ENCODE measurements around the gene TNRC6C. TPM values are rescaled to one million over a fixed set of nuclear protein-coding genes. Genes with fewer than 3 reads are reported as not detected.
A peak's percentile ranks its signal among the peaks of the same experiment; 100 is the strongest.
"Not testable (repeated sequence)": the region's sequence is repeated elsewhere in the genome, so short reads cannot be mapped to it uniquely, and the experiment has no call there.

The TNRC6C gene
- polyA plus RNA-seq, 1 donor from 2014 or later = 3.0 TPM

GRCh38 chr17:78113804-78114785 is 155.6 kb downstream of the TNRC6C start:
- H3K27me3 Mint-ChIP-seq = no peaks in the 10 kb centered on the region
- H3K4me3 Mint-ChIP-seq = peak overlapping the region in 3 of 4 donors; percentile 28 to 77 (median 68)
- peak overlapping the region; percentile 89 to 97 (median 91) for H3K27ac Mint-ChIP-seq
- peaks cover 20 to 29% (median 24%) of the 10 kb centered on the region in 3 donors for H3K4me1 Mint-ChIP-seq
- H3K36me3 Mint-ChIP-seq = peaks cover 3% of the 10 kb centered on the region
- H3K9me3 Mint-ChIP-seq = no peaks in the 10 kb centered on the region

- peak overlapping the region; percentile 81 to 97 (median 91) for H3K27ac Mint-ChIP-seq
- peak overlapping the region in 1 of 4 donors; percentile 55 for H3K4me3 Mint-ChIP-seq
- no peaks in the 10 kb centered on the region for H3K9me3 Mint-ChIP-seq
- peaks cover 20 to 30% (median 24%) of the 10 kb centered on the region in 3 donors for H3K4me1 Mint-ChIP-seq
- H3K36me3 Mint-ChIP-seq = peaks cover 3% of the 10 kb centered on the region
- H3K27me3 Mint-ChIP-seq = no peaks in the 10 kb centered on the region
These were observed 156.6 kb downstream of the TNRC6C start for GRCh38 chr17:78114831-78115723.

GRCh38 chr17:78115803-78116202 is 157.3 kb downstream of the TNRC6C start:
- peaks cover 24 to 28% (median 24%) of the 10 kb centered on the region in 3 donors for H3K4me1 Mint-ChIP-seq
- H3K9me3 Mint-ChIP-seq, H3K36me3 Mint-ChIP-seq, H3K27me3 Mint-ChIP-seq, H3K4me3 Mint-ChIP-seq: not testable (repeated sequence)
- peak overlapping the region in 1 of 3 donors; percentile 39 for H3K27ac Mint-ChIP-seq

GRCh38 chr17:78116411-78116810 is 157.9 kb downstream of the TNRC6C start:
- no peaks in the 10 kb centered on the region for H3K27me3 Mint-ChIP-seq
- H3K9me3 Mint-ChIP-seq = no peaks in the 10 kb centered on the region
- peaks cover 3% of the 10 kb centered on the region for H3K36me3 Mint-ChIP-seq
- no peak overlapping the region for H3K4me3 Mint-ChIP-seq
- peak overlapping the region in 2 of 3 donors; percentile 39 to 78 for H3K27ac Mint-ChIP-seq
- H3K4me1 Mint-ChIP-seq = peaks cover 24 to 34% (median 27%) of the 10 kb centered on the region in 3 donors

GRCh38 chr17:78117027-78117981 is 158.8 kb downstream of the TNRC6C start:
- Mint-ChIP-seq H3K9me3 (no peaks in the 10 kb centered on the region), H3K4me3 (peak overlapping the region in 1 of 4 donors; percentile 29), H3K27ac (peak overlapping the region; percentile 76 to 92 (median 78)), H3K4me1 (peaks cover 24 to 38% (median 33%) of the 10 kb centered on the region in 3 donors), H3K36me3 (peaks cover 3% of the 10 kb centered on the region), H3K27me3 (no peaks in the 10 kb centered on the region)

GRCh38 chr17:78118801-78119241 is 160.3 kb downstream of the TNRC6C start:
- H3K27ac Mint-ChIP-seq = peak overlapping the region in 1 of 3 donors; percentile 53
- no peaks in the 10 kb centered on the region for H3K27me3 Mint-ChIP-seq
- H3K36me3 Mint-ChIP-seq = no peaks in the 10 kb centered on the region
- no peaks in the 10 kb centered on the region for H3K9me3 Mint-ChIP-seq
- H3K4me1 Mint-ChIP-seq = peaks cover 12 to 34% (median 33%) of the 10 kb centered on the region in 3 donors
- H3K4me3 Mint-ChIP-seq = no peak overlapping the region

- Mint-ChIP-seq H3K4me3 (peak overlapping the region in 1 of 4 donors; percentile 66), H3K27ac (peak overlapping the region in 2 of 3 donors; percentile 78 to 91), H3K4me1 (peaks cover 5 to 30% (median 30%) of the 10 kb centered on the region in 3 donors)
These were observed 162.0 kb downstream of the TNRC6C start for GRCh38 chr17:78120537-78120936.

GRCh38 chr17:78120971-78121800 is 162.7 kb downstream of the TNRC6C start:
- peak overlapping the region; percentile 64 to 88 (median 78) for H3K4me3 Mint-ChIP-seq
- peak overlapping the region; percentile 82 to 92 (median 91) for H3K27ac Mint-ChIP-seq
- peaks cover 5 to 31% (median 30%) of the 10 kb centered on the region in 3 donors for H3K4me1 Mint-ChIP-seq
- no peaks in the 10 kb centered on the region for H3K36me3 Mint-ChIP-seq
- H3K27me3 Mint-ChIP-seq = no peaks in the 10 kb centered on the region
- no peaks in the 10 kb centered on the region for H3K9me3 Mint-ChIP-seq

More at GRCh38 chr17:78120537-78120936, 162.0 kb downstream of the TNRC6C start:
- H3K9me3 Mint-ChIP-seq = no peaks in the 10 kb centered on the region
- H3K36me3 Mint-ChIP-seq = no peaks in the 10 kb centered on the region
- H3K27me3 Mint-ChIP-seq = no peaks in the 10 kb centered on the region

- no peaks in the 10 kb centered on the region for H3K9me3 Mint-ChIP-seq
- peak overlapping the region; percentile 64 to 88 (median 78) for H3K4me3 Mint-ChIP-seq
- peaks cover 5 to 32% (median 30%) of the 10 kb centered on the region in 3 donors for H3K4me1 Mint-ChIP-seq
- peak overlapping the region in 2 of 3 donors; percentile 91 to 92 for H3K27ac Mint-ChIP-seq
- no peaks in the 10 kb centered on the region for H3K27me3 Mint-ChIP-seq
- H3K36me3 Mint-ChIP-seq = no peaks in the 10 kb centered on the region
These were observed 163.3 kb downstream of the TNRC6C start for GRCh38 chr17:78121801-78122215.

- Mint-ChIP-seq H3K27ac (peak overlapping the region; percentile 50 to 92 (median 91)), H3K4me3 (peak overlapping the region; percentile 21 to 88 (median 75)), H3K36me3 (no peaks in the 10 kb centered on the region), H3K27me3 (no peaks in the 10 kb centered on the region), H3K4me1 (peaks cover 10 to 33% (median 32%) of the 10 kb centered on the region in 3 donors), H3K9me3 (no peaks in the 10 kb centered on the region)
These were observed 163.9 kb downstream of the TNRC6C start for GRCh38 chr17:78122216-78122930.

GRCh38 chr17:78122931-78123249 is 164.4 kb downstream of the TNRC6C start:
- Mint-ChIP-seq H3K4me3 (peak overlapping the region; percentile 21 to 88 (median 75)), H3K4me1 (peaks cover 11 to 33% (median 32%) of the 10 kb centered on the region in 3 donors), H3K36me3 (no peaks in the 10 kb centered on the region), H3K27ac (peak overlapping the region; percentile 16 to 91 (median 50)), H3K9me3 (no peaks in the 10 kb centered on the region), H3K27me3 (no peaks in the 10 kb centered on the region)

GRCh38 chr17:78123258-78123929 is 164.9 kb downstream of the TNRC6C start:
- H3K9me3 Mint-ChIP-seq = no peaks in the 10 kb centered on the region
- peaks cover 11 to 32% (median 31%) of the 10 kb centered on the region in 3 donors for H3K4me1 Mint-ChIP-seq
- H3K4me3 Mint-ChIP-seq = peak overlapping the region; percentile 17 to 90 (median 68)
- H3K27ac Mint-ChIP-seq = peak overlapping the region in 2 of 3 donors; percentile 90 to 100
- no peaks in the 10 kb centered on the region for H3K36me3 Mint-ChIP-seq
- no peaks in the 10 kb centered on the region for H3K27me3 Mint-ChIP-seq
